K562 (cell line): ENCODE measurements around the gene MRPL40. TPM values are rescaled to one million over a fixed set of nuclear protein-coding genes. Genes with fewer than 3 reads are reported as not detected.
A peak's percentile ranks its signal among the peaks of the same experiment; 100 is the strongest.

ENCODE experiments used
- E2F3 ChIP-seq: fragments of 250-450 bp; sonication (Bioruptor Pico); IDR thresholded peaks from 2 replicates; pipeline ENCODE4 v1.4.0; 2020; ENCODE audit warnings: mild to moderate bottlenecking
- HEY1 ChIP-seq: fragments of 250-450 bp; sonication (Bioruptor Pico); IDR thresholded peaks from 2 replicates; pipeline ENCODE4 v1.5.0; 2020; ENCODE audit warnings: mild to moderate bottlenecking, moderate library complexity, borderline replicate concordance
- HSF4 ChIP-seq: fragments of 250-450 bp; sonication (Bioruptor Pico); IDR thresholded peaks from 2 replicates; pipeline ENCODE4 v2.1.2; 2022; ENCODE audit warnings: mild to moderate bottlenecking, moderate library complexity, borderline replicate concordance
- ILF3 ChIP-seq: fragments of 450-650 bp; IDR thresholded peaks from 2 replicates; pipeline ENCODE4 v1.6.1; 2018; ENCODE audit warnings: antibody characterized with exemption, mild to moderate bottlenecking, moderate library complexity, borderline replicate concordance
- KAT7 ChIP-seq: sonication (generic); formaldehyde crosslinking; IDR thresholded peaks from 2 replicates; pipeline ENCODE4 v1.8.0; 2022; ENCODE audit warnings: missing genetic modification reagents, mild to moderate bottlenecking, borderline replicate concordance
- OTX1 ChIP-seq: fragments of 450-650 bp; formaldehyde crosslinking; IDR thresholded peaks from 2 replicates; pipeline ENCODE4 v1.4.0; 2022; ENCODE audit warnings: mild to moderate bottlenecking
- RFX7 ChIP-seq: fragments of 250-450 bp; sonication (Bioruptor Pico); IDR thresholded peaks from 2 replicates; pipeline ENCODE4 v1.5.1; 2021; ENCODE audit warnings: mild to moderate bottlenecking
- ZNF121 ChIP-seq: sonication (generic); formaldehyde crosslinking; conservative IDR thresholded peaks from 2 replicates; pipeline ENCODE4 v1.8.0; 2022; ENCODE audit warnings: missing genetic modification reagents
- ZNF174 ChIP-seq: fragments of 250-450 bp; sonication (Bioruptor Pico); IDR thresholded peaks from 2 replicates; pipeline ENCODE4 v1.4.0; 2020; ENCODE audit warnings: mild to moderate bottlenecking
- ZNF274 ChIP-seq: IDR thresholded peaks from 2 replicates; pipeline ENCODE4 v1.6.1; 2011; ENCODE audit warnings: low read depth, mild to moderate bottlenecking, low read length, moderate library complexity, borderline replicate concordance
- ZNF507 ChIP-seq: conservative IDR thresholded peaks from 2 replicates; pipeline ENCODE4 v1.6.1; 2017; ENCODE audit warnings: missing genetic modification characterization, missing compliant biosample characterization
- polyA plus RNA-seq, 8 experiments: library from polyadenylated mRNA; depleted of rRNA in 4 of 8; stranded (reverse) in 5 of 8; unstranded in 3 of 8; fragments of >200 nt; fragmentation: Nextera tagmentation in 2 of 8; fragmentation: Illumina TruSeq in 1 of 8; extraction: Ambion mirVana in 2 of 8; extraction: Trizol in 1 of 8; gene quantifications; 2 replicates each; pipeline versions ENCODE4 v1.2.1 to v1.2.3, GENCODE V29; 2011 to 2014; ENCODE audit warnings: inconsistent platforms in 1 of 8, missing spikeins in 1 of 8
- total RNA-seq, 7 experiments: library from RNA; depleted of rRNA in 6 of 7; stranded (reverse); fragments of >200 nt in 6 of 7; fragmentation: Illumina TruSeq in 2 of 7; extraction: Trizol in 2 of 7; gene quantifications; 2 replicates each; pipeline versions ENCODE4 v1.2.1 to v1.2.3, GENCODE V29; 2011 to 2021; ENCODE audit warnings: low replicate concordance in 1 of 7
- TF ChIP-seq, protein P1 (sequence below): IDR thresholded peaks from 2 replicates; pipeline ENCODE4 v1.6.1; 2011; ENCODE audit warnings: borderline replicate concordance, low read depth, mild to moderate bottlenecking, moderate library complexity, low read length; ENCODE audit not compliant: insufficient read depth, poor library complexity, severe bottlenecking
- TF ChIP-seq, protein P2 (sequence below), 2 experiments: fragments of 450-650 bp; IDR thresholded peaks; 2 replicates each; pipeline ENCODE4 v1.6.1; 2016; ENCODE audit warnings: mild to moderate bottlenecking in 2 of 2, borderline replicate concordance in 1 of 2, low read depth in 1 of 2, moderate library complexity in 1 of 2
- TF ChIP-seq, protein P3 (sequence below), 2 experiments: fragments of 450-650 bp in 1 of 2; sonication (generic) in 1 of 2; formaldehyde crosslinking in 1 of 2; IDR thresholded peaks in 1 of 2; conservative IDR thresholded peaks in 1 of 2; 2 replicates each; pipeline versions ENCODE4 v1.6.1 to v1.8.1; 2016 to 2023; ENCODE audit warnings: mild to moderate bottlenecking in 2 of 2, moderate library complexity in 2 of 2, inconsistent platforms in 1 of 2, missing genetic modification reagents in 1 of 2

The MRPL40 gene
- total and polyA plus RNA-seq, 9 of the 15 experiments (the other 6 are each of a cell fraction or from before 2014, with no cell fraction given): 132 to 652 (median 208) TPM

DNA sequence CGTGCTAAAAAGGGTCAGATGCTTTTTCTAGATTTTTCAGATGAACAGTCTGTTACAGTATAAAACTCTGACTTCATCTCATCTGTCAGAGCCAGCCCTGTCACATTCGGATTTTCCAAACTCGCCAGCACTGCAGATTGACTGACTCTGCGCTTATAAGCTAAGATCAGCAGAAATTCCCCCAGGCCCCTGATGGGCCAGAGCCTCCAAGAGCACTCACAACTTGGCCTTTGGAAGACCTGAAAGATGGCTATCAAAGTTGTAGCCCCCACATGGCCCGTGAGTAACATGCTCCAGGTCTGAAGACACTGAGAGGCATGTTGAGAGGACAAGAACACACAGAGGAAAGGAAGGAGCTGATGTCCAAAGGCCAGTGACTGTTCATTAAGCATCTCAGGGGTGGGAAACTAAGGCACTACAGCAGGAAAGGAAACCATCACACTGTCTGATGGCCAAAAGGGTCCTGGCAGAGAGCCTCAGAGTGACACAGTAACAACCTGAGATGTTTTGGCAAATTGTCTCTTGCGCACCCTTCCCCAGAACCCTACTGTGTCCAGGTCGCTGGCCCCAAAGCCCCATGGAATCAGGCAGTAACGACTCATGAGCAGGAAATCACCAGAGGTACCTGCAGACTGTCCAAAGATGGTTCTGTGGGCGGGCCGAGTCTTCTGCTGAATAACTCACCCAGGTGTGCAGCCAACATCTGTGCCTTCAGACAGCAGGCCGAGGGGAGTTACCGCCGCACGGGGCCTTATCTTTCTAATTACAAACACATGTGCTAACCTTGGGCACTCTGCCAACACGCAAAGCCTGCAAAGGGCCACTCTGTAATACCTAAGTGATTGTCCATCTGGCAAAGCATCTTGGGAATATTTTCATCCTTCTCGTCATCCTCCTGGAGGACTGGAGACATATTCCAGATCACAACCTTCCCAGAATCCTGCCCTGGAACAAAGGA lies 24.4 kb upstream of the MRPL40 start (continued):
- TF ChIP-seq ZNF274 (peak; percentile 65; the same call in 1 of the 2 replicates), HEY1 (CRISPR knock-in tag) (no peak), KAT7 (CRISPR knock-in tag) (no peak), ZNF174 (CRISPR knock-in tag) (no peak), OTX1 (CRISPR knock-in tag) (no peak), HSF4 (CRISPR knock-in tag) (peak; percentile 26; the same call in 1 of the 2 replicates), RFX7 (CRISPR knock-in tag) (no peak), ZNF121 (CRISPR knock-in tag) (no peak), ILF3 (no peak), ZNF507 (tag) (no peak), E2F3 (CRISPR knock-in tag) (no peak; the same call in 1 of the 2 replicates)
- TF ChIP-seq, protein P1, sequence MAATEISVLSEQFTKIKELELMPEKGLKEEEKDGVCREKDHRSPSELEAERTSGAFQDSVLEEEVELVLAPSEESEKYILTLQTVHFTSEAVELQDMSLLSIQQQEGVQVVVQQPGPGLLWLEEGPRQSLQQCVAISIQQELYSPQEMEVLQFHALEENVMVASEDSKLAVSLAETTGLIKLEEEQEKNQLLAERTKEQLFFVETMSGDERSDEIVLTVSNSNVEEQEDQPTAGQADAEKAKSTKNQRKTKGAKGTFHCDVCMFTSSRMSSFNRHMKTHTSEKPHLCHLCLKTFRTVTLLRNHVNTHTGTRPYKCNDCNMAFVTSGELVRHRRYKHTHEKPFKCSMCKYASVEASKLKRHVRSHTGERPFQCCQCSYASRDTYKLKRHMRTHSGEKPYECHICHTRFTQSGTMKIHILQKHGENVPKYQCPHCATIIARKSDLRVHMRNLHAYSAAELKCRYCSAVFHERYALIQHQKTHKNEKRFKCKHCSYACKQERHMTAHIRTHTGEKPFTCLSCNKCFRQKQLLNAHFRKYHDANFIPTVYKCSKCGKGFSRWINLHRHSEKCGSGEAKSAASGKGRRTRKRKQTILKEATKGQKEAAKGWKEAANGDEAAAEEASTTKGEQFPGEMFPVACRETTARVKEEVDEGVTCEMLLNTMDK: no peak
- TF ChIP-seq, protein P2, sequence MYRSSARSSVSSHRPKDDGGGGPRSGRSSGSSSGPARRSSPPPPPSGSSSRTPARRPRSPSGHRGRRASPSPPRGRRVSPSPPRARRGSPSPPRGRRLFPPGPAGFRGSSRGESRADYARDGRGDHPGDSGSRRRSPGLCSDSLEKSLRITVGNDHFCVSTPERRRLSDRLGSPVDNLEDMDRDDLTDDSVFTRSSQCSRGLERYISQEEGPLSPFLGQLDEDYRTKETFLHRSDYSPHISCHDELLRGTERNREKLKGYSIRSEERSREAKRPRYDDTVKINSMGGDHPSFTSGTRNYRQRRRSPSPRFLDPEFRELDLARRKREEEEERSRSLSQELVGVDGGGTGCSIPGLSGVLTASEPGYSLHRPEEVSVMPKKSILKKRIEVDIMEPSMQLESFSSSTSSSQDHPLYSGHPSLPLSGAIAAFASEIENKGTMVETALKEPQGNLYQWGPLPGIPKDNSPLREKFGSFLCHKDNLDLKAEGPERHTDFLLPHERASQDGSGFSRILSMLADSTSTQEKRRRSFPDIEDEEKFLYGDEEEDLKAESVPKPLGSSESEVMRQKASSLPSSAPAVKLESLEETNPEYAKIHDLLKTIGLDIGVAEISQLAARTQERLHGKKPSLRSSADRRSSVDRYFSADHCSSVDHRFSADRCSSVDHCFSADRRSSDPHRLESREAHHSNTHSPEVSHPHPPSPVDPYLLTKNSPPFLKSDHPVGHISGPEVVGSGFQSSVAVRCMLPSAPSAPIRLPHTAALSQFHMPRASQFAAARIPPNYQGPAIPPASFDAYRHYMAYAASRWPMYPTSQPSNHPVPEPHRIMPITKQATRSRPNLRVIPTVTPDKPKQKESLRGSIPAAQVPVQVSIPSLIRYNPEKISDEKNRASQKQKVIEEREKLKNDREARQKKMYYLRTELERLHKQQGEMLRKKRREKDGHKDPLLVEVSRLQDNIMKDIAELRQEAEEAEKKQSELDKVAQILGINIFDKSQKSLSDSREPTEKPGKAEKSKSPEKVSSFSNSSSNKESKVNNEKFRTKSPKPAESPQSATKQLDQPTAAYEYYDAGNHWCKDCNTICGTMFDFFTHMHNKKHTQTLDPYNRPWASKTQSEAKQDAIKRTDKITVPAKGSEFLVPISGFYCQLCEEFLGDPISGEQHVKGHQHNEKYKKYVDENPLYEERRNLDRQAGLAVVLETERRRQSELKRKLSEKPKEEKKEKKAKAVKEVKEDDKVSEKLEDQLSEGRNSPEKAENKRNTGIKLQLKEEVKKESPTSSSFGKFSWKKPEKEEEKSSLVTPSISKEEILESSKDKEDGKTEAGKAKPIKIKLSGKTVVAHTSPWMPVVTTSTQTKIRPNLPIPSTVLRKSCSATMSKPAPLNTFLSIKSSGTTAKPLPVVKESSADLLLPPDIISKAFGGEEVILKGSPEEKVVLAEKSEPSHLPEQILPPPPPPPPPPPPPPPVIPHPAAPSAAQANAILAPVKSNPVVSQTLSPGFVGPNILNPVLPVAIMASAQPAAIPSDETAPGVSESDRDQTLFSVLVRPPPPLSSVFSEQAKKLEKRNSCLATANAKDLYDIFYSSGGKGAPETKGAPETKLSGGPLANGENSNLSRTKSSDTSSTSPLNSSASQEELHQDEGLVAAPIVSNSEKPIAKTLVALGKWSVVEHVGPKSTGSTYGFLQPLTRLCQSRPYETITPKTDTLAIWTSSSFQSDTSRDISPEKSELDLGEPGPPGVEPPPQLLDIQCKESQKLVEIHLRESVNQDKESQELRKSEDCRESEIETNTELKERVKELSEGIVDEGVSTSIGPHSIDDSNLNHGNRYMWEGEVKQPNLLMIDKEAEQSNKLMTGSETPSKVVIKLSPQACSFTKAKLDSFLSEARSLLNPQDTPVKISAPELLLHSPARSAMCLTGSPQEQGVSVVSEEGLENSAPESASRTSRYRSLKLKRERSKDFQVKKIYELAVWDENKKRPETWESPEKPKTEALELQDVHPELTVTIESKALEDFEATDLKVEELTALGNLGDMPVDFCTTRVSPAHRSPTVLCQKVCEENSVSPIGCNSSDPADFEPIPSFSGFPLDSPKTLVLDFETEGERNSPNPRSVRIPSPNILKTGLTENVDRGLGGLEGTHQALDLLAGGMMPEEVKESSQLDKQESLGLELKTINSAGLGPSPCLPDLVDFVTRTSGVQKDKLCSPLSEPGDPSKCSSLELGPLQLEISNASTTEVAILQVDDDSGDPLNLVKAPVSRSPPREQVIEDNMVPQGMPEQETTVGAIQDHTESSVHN (IDR thresholded peaks at IDR 0.05; ENCODE audit: borderline replicate concordance in 1 of 2, low read depth in 1 of 2): peak in 1 of 2 experiments; percentile 76; a peak in 2 of 4 replicates
- TF ChIP-seq, protein P3, sequence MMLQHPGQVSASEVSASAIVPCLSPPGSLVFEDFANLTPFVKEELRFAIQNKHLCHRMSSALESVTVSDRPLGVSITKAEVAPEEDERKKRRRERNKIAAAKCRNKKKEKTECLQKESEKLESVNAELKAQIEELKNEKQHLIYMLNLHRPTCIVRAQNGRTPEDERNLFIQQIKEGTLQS (IDR thresholded peaks at IDR 0.05): no peak; the same call in 1 of the 2 replicates
- TF ChIP-seq, protein P3 (CRISPR knock-in tag; conservative IDR thresholded peaks at IDR 0.05): no peak
